Measurements from ENCODE around the gene NME7. TPM values are rescaled to one million over a fixed set of nuclear protein-coding genes. Genes with fewer than 3 reads are reported as not detected.

Gene NME7
- total and polyA plus RNA-seq, 4 donors = 7.8 to 26.5 (median 9.4) TPM

GRCh38 chr1:169316556-169316955, 51.0 kb downstream of the NME7 start:
- H3K9ac ChIP-seq (ENCODE audit: low read depth in 1 of 2, low read length in 2 of 2) = no peak overlapping the region
- H3K27ac ChIP-seq (ENCODE audit: low read depth in 1 of 2, low read length in 2 of 2) = no peak overlapping the region
- H3K4me3 ChIP-seq (ENCODE audit: low read depth in 1 of 3, low read length in 3 of 3) = no peak overlapping the region
- TF ChIP-seq NR2F2 (IDR thresholded peaks at IDR 0.05) (no peak), FOXA2 (IDR thresholded peaks at IDR 0.05) (no peak), RAD21 (IDR thresholded peaks at IDR 0.05) (no peak), EGR1 (IDR thresholded peaks at IDR 0.05; ENCODE audit: low read depth in 2 of 2) (no peak), JUND (IDR thresholded peaks at IDR 0.05) (no peak), YY1 (IDR thresholded peaks at IDR 0.05) (no peak), RXRA (IDR thresholded peaks at IDR 0.05) (no peak), HNF4G (IDR thresholded peaks at IDR 0.05) (no peak), CTCF (IDR thresholded peaks at IDR 0.05; ENCODE audit: low read depth, low read length, missing input control) (no peak), FOXA1 (IDR thresholded peaks at IDR 0.05) (no peak), ZBTB33 (IDR thresholded peaks at IDR 0.05) (no peak)
- DNase-seq (ENCODE audit: low spot score) = no peak
- no peaks in the 10 kb centered on the region for H3K4me1 ChIP-seq (ENCODE audit: control insufficient read depth in 4 of 4, insufficient read depth in 4 of 4, low read length in 3 of 4)
- H3K9me3 ChIP-seq (ENCODE audit: control insufficient read depth in 4 of 4, low read length in 3 of 4) = no peaks in the 10 kb centered on the region
- no peaks in the 10 kb centered on the region for H3K36me3 ChIP-seq (ENCODE audit: control insufficient read depth in 4 of 4, insufficient read depth in 3 of 4, low read depth in 1 of 4, low read length in 3 of 4)
- H3K27me3 ChIP-seq (ENCODE audit: control insufficient read depth in 4 of 4, insufficient read depth in 4 of 4, low read length in 3 of 4) = no peaks in the 10 kb centered on the region

GRCh38 chr1:169312084-169312954, 55.3 kb downstream of the NME7 start:
- WGBS = 90% methylated on average over 5 of the region's 5 CpGs
- H3K27me3 ChIP-seq (ENCODE audit: control insufficient read depth in 4 of 4, insufficient read depth in 4 of 4, low read length in 3 of 4) = no peaks in the 10 kb centered on the region
- H3K36me3 ChIP-seq (ENCODE audit: control insufficient read depth in 4 of 4, insufficient read depth in 3 of 4, low read depth in 1 of 4, low read length in 3 of 4) = no peaks in the 10 kb centered on the region
- H3K9ac ChIP-seq (ENCODE audit: low read depth in 1 of 2, low read length in 2 of 2) = no peak overlapping the region
- no peaks in the 10 kb centered on the region for H3K9me3 ChIP-seq (ENCODE audit: control insufficient read depth in 4 of 4, low read length in 3 of 4)
- no peak overlapping the region for H3K4me3 ChIP-seq (ENCODE audit: low read depth in 1 of 3, low read length in 3 of 3)
- H3K4me1 ChIP-seq (ENCODE audit: control insufficient read depth in 4 of 4, insufficient read depth in 4 of 4, low read length in 3 of 4) = no peaks in the 10 kb centered on the region
- H3K27ac ChIP-seq (ENCODE audit: low read depth in 1 of 2, low read length in 2 of 2) = no peak overlapping the region
- DNase-seq (ENCODE audit: low spot score) = no peak
- TF ChIP-seq EGR1 (IDR thresholded peaks at IDR 0.05; ENCODE audit: low read depth in 2 of 2) = no peak
- TF ChIP-seq FOXA2 (IDR thresholded peaks at IDR 0.05) = no peak
- TF ChIP-seq RAD21 (IDR thresholded peaks at IDR 0.05) = no peak
- no peak for TF ChIP-seq JUND (IDR thresholded peaks at IDR 0.05)
- TF ChIP-seq ATF3 (IDR thresholded peaks at IDR 0.05) = no peak
- TF ChIP-seq SP1 (IDR thresholded peaks at IDR 0.05) = no peak

All from liver (tissue), 9 donors.